ENCODE results near the gene COLEC12.
A peak's percentile ranks its signal among the peaks of the same experiment; 100 is the strongest.

Gene COLEC12

GRCh38 chr18:413233-413632 is 87.3 kb downstream of the COLEC12 start:
- Histone ChIP-seq H3K27ac (ENCODE audit: extremely low read depth, low read depth, low read length) (no peak overlapping the region), H3K4me3 (ENCODE audit: low read depth, low read length) (no peak overlapping the region), H3K9me3 (ENCODE audit: control insufficient read depth, insufficient read depth, low read depth, low read length) (no peaks in the 10 kb centered on the region; the same call in 1 of the 2 replicates), H3K4me1 (ENCODE audit: control insufficient read depth, insufficient read depth, low read length) (no peaks in the 10 kb centered on the region), H3K36me3 (ENCODE audit: control insufficient read depth in 2 of 2, insufficient read depth in 1 of 2, low read length in 2 of 2) (no peaks in the 10 kb centered on the region)
- TF ChIP-seq PRDM4 (tag by site-specific recombination; IDR thresholded peaks at IDR 0.05), result peak; percentile 65; the same call in 1 of the 2 replicates
- TF ChIP-seq ZFP3 (tag by site-specific recombination; IDR thresholded peaks at IDR 0.05; ENCODE audit: low read depth), result no peak
- TF ChIP-seq, protein P1, sequence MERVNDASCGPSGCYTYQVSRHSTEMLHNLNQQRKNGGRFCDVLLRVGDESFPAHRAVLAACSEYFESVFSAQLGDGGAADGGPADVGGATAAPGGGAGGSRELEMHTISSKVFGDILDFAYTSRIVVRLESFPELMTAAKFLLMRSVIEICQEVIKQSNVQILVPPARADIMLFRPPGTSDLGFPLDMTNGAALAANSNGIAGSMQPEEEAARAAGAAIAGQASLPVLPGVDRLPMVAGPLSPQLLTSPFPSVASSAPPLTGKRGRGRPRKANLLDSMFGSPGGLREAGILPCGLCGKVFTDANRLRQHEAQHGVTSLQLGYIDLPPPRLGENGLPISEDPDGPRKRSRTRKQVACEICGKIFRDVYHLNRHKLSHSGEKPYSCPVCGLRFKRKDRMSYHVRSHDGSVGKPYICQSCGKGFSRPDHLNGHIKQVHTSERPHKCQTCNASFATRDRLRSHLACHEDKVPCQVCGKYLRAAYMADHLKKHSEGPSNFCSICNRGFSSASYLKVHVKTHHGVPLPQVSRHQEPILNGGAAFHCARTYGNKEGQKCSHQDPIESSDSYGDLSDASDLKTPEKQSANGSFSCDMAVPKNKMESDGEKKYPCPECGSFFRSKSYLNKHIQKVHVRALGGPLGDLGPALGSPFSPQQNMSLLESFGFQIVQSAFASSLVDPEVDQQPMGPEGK (tag by site-specific recombination; IDR thresholded peaks at IDR 0.05), result no peak
- TF ChIP-seq ZNF292 (tag by site-specific recombination; IDR thresholded peaks at IDR 0.05; ENCODE audit: borderline replicate concordance, low read depth), result no peak
- TF ChIP-seq ZNF302 (tag by site-specific recombination; IDR thresholded peaks at IDR 0.05; ENCODE audit: low read depth), result no peak
- TF ChIP-seq, protein P2, sequence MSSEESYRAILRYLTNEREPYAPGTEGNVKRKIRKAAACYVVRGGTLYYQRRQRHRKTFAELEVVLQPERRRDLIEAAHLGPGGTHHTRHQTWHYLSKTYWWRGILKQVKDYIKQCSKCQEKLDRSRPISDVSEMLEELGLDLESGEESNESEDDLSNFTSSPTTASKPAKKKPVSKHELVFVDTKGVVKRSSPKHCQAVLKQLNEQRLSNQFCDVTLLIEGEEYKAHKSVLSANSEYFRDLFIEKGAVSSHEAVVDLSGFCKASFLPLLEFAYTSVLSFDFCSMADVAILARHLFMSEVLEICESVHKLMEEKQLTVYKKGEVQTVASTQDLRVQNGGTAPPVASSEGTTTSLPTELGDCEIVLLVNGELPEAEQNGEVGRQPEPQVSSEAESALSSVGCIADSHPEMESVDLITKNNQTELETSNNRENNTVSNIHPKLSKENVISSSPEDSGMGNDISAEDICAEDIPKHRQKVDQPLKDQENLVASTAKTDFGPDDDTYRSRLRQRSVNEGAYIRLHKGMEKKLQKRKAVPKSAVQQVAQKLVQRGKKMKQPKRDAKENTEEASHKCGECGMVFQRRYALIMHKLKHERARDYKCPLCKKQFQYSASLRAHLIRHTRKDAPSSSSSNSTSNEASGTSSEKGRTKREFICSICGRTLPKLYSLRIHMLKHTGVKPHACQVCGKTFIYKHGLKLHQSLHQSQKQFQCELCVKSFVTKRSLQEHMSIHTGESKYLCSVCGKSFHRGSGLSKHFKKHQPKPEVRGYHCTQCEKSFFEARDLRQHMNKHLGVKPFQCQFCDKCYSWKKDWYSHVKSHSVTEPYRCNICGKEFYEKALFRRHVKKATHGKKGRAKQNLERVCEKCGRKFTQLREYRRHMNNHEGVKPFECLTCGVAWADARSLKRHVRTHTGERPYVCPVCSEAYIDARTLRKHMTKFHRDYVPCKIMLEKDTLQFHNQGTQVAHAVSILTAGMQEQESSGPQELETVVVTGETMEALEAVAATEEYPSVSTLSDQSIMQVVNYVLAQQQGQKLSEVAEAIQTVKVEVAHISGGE (tag by site-specific recombination; conservative IDR thresholded peaks at IDR 0.05; ENCODE audit: low read depth), result no peak
- CTCF ChIA-PET, result interaction anchor here (0.5 to 1.1 kb wide), 2 partner anchors 17 to 32 kb away, joined by 4 read pairs; no protein-coding TSS in a partner anchor
- POLR2A ChIA-PET, result no interaction called here

- Histone ChIP-seq H3K27ac (ENCODE audit: extremely low read depth, low read depth, low read length) (no peak overlapping the region), H3K4me1 (ENCODE audit: control insufficient read depth, insufficient read depth, low read length) (no peaks in the 10 kb centered on the region), H3K4me3 (ENCODE audit: low read depth, low read length) (no peak overlapping the region), H3K36me3 (ENCODE audit: control insufficient read depth in 2 of 2, insufficient read depth in 1 of 2, low read length in 2 of 2) (no peaks in the 10 kb centered on the region), H3K9me3 (ENCODE audit: control insufficient read depth, insufficient read depth, low read depth, low read length) (no peaks in the 10 kb centered on the region; the same call in 1 of the 2 replicates)
- TF ChIP-seq ZNF654 (tag by site-specific recombination; IDR thresholded peaks at IDR 0.05; ENCODE audit: low read depth) (no peak), ZBTB21 (tag by site-specific recombination; IDR thresholded peaks at IDR 0.05) (no peak), PRDM1 (tag by site-specific recombination; IDR thresholded peaks at IDR 0.05) (peak; percentile 54; the same call in 1 of the 2 replicates)
- ChIA-PET CTCF (no interaction called here), POLR2A (no interaction called here)
These were observed 90.5 kb downstream of the COLEC12 start for GRCh38 chr18:410047-410455.

DNA sequence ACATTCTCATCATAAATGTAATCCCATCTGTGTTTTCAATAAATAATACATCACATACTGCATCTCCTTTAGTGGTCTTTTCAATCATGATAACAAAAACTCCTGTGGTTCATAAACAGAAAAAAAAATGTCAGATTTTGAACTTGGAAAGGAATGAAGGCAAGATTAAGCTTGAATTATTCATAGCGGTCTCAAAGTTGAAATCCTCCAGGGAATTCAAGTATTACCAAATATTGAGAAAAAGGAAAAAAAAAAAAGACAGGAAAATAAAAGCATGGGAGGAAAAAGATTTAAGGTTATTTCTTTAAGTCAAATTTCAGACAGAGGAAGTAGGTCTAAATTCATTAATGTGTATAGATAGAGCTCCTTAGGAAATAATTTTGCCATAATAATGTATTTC is 92.1 kb downstream of the COLEC12 start:
- H3K4me1 ChIP-seq (ENCODE audit: control insufficient read depth, insufficient read depth, low read length), result no peaks in the 10 kb centered on the region
- CTCF ChIA-PET, result interaction anchor here (0.6 kb wide), 1 partner anchor 314 kb away, joined by 3 read pairs; no protein-coding TSS in a partner anchor
- POLR2A ChIA-PET, result no interaction called here
- no peak for TF ChIP-seq ZSCAN23 (tag by site-specific recombination; IDR thresholded peaks at IDR 0.05)
- TF ChIP-seq ZNF19 (tag by site-specific recombination; IDR thresholded peaks at IDR 0.05; ENCODE audit: low read depth), result no peak
- TF ChIP-seq, protein P3, sequence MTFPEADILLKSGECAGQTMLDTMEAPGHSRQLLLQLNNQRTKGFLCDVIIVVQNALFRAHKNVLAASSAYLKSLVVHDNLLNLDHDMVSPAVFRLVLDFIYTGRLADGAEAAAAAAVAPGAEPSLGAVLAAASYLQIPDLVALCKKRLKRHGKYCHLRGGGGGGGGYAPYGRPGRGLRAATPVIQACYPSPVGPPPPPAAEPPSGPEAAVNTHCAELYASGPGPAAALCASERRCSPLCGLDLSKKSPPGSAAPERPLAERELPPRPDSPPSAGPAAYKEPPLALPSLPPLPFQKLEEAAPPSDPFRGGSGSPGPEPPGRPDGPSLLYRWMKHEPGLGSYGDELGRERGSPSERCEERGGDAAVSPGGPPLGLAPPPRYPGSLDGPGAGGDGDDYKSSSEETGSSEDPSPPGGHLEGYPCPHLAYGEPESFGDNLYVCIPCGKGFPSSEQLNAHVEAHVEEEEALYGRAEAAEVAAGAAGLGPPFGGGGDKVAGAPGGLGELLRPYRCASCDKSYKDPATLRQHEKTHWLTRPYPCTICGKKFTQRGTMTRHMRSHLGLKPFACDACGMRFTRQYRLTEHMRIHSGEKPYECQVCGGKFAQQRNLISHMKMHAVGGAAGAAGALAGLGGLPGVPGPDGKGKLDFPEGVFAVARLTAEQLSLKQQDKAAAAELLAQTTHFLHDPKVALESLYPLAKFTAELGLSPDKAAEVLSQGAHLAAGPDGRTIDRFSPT (tag by site-specific recombination; IDR thresholded peaks at IDR 0.05), result no peak
- no peak for TF ChIP-seq ZNF48 (tag by site-specific recombination; IDR thresholded peaks at IDR 0.05)
- TF ChIP-seq, protein P2 (tag by site-specific recombination; conservative IDR thresholded peaks at IDR 0.05; ENCODE audit: low read depth), result no peak
- no peak for TF ChIP-seq ZFP41 (tag by site-specific recombination; IDR thresholded peaks at IDR 0.05; ENCODE audit: borderline replicate concordance)
- no peak for TF ChIP-seq ZNF175 (tag by site-specific recombination; IDR thresholded peaks at IDR 0.05)
- no peak for TF ChIP-seq ZNF114 (tag by site-specific recombination; IDR thresholded peaks at IDR 0.05)
- no peak for TF ChIP-seq ZNF394 (tag by site-specific recombination; IDR thresholded peaks at IDR 0.05; ENCODE audit: borderline replicate concordance)

More for the DNA sequence above, 92.1 kb downstream of the COLEC12 start:
- no peaks in the 10 kb centered on the region; the same call in 1 of the 2 replicates for H3K9me3 ChIP-seq (ENCODE audit: control insufficient read depth, insufficient read depth, low read depth, low read length)
- no peak overlapping the region for H3K4me3 ChIP-seq (ENCODE audit: low read depth, low read length)
- no peak overlapping the region for H3K27ac ChIP-seq (ENCODE audit: extremely low read depth, low read depth, low read length)
- no peaks in the 10 kb centered on the region for H3K36me3 ChIP-seq (ENCODE audit: control insufficient read depth in 2 of 2, insufficient read depth in 1 of 2, low read length in 2 of 2)

Measured in HEK293 (cell line).